Activated T-cell treated with anti-CD3 and anti-CD28 coated beads, Interleukin-2, amount 50 U/mL, for 1 hour (primary cell): Measurements from ENCODE around the gene WIPF3.

ENCODE experiments used
- DNase-seq: peaks from one replicate; pipeline ENCODE4 v3.0.0-alpha.2; 2020

The WIPF3 gene

DNA sequence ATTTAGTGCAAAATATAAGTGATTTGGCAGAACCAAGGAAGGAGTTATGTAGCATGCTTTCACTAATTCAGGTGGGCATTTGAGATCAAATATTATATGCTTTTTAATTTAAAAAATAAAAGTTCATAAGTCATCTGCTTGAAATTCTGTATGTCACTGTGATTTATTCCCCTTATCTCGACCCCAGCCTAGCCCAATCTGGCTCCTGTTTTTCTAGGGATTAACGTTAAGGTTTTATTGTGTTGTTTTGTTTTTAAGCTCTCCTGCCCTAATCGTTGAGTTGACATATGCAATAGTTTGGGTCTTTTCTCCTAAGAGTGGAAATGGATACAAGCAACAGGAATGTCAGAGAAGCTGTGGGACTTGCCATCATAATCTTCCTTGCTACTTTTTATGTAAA, 42.6 kb downstream of the WIPF3 start:
- DNase-seq: no peak

DNA sequence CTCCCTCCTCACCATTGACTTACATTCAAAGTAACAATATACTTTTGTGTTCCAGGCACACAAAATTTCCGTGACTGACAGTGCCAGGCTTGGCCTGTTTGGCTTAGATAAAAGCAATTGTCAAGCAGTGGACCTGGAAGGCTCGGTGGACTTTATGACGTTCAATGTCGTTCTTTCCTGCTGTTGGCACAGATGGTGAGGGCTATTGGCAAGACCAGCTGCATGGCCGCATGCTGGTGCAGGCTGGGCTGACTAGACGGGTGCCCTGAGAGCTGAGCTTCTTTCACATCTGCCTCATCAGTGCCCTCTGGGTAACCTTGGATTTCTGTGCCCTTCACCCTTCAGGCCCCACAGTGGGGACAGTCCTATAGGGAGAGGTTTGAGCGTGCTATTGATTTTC, 45.2 kb downstream of the WIPF3 start:
- DNase-seq: no peak

DNA sequence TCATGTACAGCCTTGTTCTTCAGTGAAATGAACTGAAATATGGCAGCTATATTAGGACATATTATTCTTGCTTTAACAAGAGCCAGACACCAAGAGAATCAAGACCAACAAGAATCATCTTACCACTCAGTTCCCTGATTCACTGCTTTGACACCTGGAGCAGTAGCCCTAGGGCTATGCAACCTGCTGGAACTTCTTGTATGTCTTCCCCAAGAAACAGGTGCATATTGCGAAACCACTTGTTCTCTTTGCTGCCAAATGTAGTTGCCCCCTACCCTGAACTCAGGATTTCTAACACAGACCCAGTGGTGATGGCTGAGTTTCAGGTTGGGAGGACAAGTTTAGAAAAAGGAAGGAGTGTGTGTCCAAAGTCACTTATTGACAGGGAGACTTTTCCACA, 46.1 kb downstream of the WIPF3 start:
- no peak for DNase-seq

DNA sequence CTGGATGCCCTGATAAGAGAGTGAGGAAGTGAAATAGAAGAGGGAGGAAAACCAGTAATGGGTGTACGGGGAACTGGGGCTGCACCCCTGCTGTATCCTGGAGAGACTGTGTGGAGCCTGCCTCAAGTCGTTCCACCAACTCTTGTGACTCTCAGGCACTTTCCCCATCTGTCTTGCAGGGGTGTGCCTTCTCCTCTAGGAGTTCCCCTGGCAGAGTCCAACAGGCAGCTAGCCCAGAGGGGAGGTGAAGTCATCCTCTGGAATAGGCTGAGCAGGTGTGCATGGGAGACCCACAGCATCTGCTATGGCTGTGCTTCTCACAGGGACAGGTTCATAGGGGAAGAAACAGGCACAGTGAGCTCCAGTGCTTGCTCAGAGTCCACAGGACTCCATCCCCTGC, 46.8 kb downstream of the WIPF3 start:
- no peak for DNase-seq

DNA sequence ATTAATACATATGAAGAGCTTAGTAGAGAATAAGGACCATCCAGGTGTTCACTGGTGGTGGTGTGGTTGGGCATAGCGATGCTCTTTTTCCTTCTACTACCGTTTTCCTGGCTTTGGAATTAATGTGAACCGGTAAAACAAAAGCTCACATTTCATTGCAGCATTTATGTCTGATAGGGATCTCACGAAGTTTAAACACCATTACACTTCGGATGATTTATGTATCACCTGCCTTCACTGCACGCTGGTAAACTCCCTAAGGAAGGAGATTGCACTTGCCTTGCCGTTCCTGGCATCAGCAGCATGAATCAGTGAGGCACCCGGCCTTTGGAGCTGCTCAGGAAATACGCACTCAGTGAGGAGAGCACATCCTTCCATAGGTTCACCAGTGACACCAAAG, 47.5 kb downstream of the WIPF3 start:
- DNase-seq: no peak

DNA sequence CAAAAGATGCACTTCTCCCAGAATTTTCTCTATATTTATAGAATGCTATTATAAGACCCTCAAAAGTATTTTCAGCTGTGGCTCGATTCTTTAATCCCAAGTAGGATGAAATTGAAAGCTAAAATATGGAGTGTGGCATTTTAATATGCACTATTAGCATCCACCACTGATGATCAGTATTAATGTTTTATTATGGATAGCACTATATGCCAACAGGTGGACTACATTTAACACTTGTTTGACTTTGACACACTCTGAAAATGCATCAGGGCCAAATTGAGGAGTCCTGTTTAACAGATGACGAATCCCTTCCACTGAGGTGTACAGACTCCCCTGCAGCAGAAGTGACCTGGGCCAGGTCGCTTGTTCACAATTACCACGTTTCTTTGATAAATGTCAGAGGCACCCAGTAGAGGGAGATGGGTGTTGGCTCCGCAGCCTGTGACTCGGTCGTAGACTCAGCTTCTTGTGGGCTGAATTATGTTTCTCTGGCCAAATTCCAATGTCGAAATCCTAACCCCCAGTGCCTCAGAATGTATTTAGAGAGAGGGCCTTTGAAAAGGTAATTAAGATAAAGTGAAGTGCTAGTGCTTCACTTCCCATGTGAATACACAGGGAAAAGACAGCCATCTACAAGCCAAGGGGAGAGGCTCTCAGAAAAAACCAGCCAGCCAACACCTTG, 48.1 kb downstream of the WIPF3 start:
- DNase-seq: no peak

DNA sequence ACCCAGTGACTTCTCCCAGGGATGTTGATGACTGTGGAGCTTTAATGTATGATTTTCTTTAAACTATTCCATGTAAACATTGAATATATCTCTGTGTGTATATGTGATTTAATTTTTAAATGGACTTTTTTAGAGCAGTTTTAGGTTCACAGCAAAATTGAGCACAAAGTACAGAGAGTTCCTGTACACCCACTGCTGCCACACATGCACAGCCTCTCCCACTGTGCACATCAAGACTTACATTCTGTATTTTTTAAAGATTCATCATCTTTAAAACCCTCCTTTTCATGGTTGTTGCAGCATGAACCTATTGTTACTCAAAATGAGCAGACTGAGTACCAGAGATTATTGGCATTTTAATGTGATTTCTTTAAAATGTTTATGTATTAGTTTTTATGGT, 51.3 kb downstream of the WIPF3 start:
- DNase-seq: no peak

DNA sequence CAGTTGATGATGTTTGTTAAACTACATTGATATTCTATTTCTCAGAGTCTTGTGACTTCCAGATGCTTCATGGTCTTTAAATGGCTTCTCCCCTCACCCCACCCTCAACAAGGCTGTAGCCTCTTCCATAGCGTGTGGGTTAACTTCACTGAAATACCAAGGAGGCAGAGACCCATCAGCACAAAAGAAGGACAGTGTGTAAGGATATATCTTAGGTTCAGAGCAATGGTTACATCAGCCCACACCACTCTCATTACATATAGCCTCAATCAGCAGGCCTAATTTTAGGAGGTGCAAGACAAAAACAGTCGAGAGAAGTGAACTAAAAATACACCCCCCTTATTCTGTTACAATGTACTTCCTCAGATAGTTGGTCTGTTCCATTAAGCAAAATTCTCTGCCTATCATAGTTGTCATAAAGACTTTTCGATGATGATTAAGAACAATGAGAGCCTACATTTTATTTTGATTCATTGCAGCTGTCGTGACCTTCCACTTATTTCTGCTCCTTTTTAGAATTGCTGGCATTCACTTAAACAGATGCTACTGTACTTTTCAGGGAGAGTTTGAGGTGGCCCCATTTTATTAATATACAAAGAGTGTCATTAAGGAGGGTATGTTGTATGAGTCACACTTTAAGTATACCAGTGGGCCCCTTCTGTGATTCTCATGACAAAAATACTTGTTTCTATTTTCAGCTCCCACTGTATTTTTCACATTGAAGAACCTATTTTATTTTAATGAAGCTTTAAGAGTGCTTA, 52.1 kb downstream of the WIPF3 start:
- DNase-seq: no peak

DNA sequence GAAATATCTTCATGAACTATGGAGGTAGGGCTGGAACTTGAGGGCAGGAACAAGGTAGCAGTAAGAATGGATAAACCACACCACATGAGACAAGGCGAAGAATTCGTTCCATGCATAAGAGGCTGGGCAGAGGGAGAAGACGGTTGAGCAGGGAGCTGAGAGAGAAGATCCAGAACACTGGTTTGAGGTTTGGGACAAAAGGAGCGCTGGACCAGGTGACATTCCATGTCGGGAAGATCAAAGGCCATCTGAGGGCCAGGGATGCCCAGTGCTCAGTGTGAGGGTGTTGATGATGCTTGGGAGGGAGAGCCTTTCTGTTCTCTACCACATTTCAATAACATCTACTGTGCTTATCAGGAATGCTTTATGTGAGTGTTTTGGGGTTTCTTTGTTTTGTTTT, 52.8 kb downstream of the WIPF3 start:
- DNase-seq: no peak

DNA sequence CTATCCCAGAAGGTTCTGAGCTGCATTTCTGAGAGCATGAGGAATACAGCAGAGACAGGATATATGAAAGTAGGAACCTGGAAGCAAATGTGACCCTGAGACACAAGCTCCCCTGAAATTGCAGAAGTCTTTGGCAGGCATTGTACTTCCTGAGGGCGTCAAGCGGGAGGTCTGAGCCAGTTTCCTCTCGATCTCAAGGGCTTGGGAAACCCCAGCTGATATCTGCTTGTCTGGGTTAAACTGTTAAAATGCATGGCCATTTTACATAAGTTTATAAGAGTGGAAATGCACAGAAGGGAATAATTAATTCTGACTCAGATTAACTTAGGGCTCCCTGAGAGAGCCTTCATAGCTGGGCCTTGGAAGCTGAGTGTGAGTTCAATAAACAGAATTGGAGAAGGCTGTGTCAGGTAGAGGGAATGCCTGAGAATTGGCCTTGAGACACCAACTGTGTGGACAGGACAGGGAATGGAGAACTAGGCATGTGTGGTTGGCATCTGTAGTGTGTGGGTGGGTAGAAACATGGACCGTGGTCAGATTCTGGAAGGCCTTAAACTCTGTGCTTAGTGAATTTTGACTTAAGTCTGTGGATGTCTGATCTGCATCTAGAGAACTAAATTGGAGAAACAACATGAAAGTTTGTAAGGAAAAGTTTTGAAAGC, 53.3 kb downstream of the WIPF3 start:
- no peak for DNase-seq

DNA sequence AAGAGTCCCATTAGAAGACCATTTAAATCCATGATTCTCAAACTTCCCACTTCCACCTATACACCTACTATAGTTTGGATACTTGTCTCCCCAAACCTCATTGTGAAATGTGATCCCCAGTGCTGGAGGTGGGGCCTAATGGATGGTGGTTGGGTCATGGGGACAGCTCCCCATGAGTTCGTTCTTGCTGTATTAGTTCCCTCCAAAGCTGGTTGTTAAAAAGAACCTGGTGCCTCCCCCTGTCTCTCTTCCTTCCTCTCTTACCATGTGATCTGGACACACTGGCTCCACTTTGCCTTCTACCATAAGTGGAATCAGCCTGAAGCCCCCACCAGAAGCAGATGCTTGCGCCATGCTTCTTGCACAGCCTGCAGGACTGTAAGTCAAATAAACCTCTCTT, 53.9 kb downstream of the WIPF3 start:
- no peak for DNase-seq

DNA sequence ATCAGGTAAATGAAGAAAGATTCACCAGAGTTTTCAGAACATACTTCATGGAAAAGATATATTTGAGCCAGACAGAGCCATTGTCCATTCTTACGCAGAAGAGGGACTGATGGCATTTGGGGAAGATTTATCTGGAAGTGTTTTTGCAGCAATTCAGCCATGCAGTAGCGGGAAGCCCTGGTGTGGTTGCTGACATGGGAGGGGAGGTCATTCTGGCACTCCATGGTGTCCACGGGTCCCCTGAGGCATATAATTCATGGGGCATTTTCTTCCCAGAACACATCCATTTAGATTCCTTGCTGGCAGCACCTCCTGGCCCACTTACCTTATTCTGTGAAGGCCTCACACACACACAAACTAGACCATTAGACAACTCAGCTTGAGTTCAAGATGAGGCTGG, 55.6 kb downstream of the WIPF3 start:
- no peak for DNase-seq

DNA sequence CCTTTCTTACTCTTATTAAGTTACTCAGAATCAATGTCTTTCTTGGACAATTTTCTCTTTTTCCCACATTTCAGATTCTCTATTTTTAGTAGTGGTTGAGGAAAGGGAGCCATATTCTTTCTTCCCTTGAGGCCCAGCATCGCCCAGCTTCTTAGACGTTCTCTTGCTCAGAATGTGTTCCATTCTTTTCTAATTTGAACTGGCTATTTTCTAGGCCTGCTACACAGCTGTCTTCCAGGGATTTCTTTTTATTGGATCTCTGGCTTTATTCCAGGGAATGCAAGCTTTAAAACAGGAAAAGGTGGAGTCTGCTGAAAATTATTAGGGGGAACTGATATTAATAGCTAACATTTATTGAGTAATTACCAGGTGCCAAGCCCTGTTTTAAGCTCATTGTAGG, 58.3 kb downstream of the WIPF3 start:
- no peak for DNase-seq

DNA sequence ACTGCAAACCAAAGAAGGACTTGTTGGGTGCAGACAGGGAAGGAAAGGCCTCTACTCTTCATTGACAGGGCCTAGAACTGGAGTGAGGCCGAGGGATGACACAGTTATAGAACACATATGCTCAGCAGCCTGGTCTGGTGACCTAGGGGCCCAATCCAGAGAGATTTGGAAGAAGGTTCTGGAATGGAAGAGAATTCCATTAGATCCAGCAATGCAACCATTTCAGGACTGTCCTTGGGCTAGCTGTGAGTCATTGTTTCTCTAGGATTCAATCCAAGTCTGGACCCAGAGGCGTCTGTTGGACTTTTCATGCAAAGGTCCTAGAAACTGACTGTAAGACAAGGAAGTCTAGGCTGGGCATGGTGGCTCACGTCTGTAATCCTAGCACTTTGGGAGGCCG, 59.2 kb downstream of the WIPF3 start:
- no peak for DNase-seq

DNA sequence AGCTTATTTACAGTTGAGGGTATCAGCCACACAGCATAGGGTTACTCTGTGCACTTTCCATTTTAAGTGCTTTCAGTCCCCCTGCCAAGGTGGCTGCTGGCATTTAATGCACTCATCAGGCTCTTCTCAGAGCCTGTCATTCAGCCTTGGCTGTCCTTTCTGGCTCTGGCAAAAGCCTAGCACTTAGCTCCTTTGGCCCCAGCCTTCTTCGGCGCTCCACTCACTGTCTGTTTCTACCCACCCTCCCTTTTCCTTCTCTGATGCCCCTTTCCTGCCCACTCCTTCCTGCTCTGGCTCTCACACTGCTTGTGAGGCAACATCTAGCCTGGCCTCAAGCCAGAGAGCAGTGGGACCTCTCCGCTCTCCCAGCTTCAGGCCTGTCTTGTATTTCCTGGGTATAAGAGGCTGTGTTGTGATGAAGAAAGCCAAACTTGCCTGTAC, 60.2 kb downstream of the WIPF3 start:
- DNase-seq: no peak

DNA sequence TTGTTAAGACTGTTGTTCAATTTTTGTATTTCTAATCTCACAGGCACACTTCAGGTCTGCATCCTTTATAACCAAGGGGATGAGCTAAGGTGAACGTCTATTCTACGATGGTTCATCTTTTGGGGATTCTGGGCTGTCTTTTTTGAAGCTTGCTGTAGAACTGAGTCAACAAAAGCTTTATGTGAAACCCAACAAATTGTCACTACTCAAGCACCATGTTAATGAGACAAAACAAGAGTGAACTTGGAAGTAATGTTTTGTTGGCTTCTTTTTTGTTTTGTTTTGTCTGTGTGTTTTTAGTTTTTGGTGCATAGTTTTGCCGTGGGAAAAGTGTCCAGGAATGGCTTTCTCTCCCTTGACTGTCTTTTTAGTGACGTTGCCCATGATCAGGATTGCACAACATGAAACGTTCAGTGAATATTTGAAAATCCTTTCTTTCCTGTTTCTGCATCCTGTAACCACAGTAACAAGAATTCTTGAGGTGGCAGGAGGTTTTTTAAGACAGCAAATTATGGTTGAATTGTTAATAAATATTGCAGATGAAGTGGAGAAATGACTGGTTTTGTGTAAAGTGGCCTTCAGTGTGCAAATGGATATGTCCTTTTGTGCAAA, 65.6 kb downstream of the WIPF3 start:
- no peak for DNase-seq

DNA sequence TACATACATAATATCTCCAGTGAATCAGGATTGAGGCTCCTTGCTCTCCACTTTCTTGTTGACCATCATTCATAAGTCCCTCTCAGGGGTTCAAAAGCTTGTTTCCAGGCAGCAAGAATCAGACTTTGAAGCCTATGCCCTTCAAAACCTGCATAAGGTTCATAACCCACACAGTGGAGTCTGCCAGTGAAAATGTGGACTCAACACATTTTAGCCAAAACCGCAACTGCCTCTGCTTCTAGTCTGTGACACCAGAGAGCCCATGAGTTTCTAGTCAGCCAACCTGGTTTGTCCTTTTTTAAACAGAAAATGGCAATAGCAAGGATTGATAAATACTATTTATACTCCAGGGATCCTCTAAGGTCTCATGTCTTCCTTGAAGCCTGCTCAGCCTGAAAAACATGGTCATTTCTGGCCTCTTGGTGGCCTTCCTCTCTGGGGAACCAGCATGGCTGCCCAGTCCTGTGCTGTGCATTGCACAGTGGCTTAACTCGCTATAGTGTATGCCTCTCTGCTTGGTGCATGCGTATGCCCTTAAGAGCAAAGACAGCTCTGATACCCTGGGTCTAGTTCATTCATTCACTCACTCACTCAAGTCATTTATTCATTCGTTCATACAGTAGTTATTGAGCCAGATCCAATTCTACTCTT, 67.5 kb downstream of the WIPF3 start:
- DNase-seq: no peak

DNA sequence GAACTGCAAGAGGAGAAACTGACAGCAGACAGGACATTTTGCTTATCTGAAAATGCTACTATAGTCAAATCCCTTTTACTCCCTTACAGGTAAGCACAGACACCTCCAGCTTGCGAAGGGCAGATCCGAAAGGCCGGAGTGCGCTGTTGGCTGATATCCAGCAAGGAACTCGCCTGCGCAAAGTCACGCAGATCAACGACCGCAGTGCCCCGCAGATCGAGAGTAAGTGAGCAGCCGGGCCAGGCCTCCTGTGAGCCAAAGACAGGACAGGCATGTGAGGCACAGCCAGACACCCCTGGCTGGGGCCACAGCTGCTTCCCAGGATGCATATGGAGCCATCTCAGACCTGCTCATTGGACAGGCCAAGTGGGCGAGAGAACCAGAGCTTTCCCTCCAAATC, 69.4 kb downstream of the WIPF3 start:
- DNase-seq: no peak

DNA sequence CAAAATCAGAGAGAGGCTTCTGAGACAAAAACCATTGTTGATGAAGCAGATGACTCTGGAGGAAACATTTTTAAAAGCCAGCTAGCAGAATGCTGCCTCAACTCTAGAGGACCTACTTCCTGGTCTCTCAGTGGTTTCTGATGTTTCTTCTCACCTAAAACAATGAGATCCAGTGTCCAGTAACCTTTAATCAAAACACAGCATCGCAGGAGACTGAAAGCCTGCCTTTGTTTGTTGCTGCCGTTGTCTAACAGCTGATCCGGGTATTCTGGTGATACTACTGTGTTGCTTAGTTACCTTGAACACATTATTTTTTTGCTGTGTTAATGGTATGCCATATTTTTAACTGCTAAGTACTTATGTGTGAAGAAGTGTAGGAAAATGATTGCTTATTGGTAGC, 70.9 kb downstream of the WIPF3 start:
- no peak for DNase-seq

DNA sequence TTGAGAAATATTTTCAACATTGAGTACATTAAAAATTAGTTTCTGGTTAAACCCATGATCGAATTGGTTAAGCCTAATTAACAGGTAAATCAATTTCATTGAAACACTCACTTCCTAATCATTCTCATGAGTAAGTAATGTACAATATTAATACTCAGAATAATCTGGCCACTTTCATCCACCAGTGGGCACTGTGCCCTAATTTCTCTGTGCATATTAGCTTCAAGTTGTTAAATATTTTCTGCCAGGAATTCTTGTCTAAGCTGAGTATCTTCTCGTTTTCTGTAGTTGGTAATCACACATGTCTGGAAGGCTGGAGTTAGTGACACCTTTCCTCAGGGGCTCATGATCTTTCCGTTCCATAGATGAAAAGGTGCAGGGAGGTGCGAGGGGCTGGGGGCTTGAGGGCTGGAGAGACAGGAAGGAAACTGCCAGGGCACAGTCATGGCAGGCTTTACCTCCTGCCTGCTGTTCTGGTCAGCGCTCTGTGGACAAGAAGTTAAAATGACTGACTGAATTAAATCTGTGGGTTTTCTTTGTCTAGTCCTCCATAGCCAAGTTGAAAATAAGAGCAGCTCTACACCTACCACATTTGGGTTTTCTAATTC, 71.9 kb downstream of the WIPF3 start:
- DNase-seq: peak; percentile 21

DNA sequence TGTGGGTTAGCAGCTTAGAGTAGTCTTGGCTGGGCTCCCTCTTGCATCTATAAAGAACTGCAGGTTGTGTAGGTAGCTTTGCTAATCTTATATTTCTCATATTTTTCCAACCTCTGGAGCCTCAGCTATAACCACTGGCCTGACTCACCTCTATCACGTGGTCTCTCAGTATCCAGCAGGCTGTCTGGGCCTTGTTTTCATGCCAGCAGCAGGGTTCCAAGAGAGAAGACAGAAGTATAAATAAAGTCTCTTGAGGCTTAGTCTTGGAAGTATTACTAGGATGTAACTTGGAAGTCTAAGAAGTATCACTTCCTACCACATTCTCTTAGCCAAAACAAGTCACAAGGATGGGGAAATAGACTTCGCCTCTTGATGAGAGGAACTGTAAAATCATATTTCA, 73.3 kb downstream of the WIPF3 start:
- DNase-seq: no peak

DNA sequence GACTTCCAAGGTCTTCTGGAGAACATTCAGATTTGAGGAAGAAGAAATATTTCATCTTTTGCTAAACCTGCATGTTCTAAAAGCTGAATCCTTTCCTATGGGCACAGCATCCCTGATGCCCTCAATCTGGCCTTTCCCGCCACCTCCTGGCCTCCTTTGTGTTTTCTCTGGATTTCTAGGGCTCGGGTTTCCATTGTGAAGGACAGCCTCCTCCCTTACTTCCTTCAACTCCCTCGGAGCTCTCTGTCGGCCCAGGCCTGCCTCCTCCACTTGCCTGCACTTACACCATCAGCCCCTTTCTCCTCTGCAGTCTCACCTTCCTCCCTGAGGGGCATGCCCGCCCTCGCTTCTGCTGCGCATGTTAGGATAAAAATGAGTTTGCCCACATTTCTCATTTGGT, 75.4 kb downstream of the WIPF3 start:
- DNase-seq: no peak

DNA sequence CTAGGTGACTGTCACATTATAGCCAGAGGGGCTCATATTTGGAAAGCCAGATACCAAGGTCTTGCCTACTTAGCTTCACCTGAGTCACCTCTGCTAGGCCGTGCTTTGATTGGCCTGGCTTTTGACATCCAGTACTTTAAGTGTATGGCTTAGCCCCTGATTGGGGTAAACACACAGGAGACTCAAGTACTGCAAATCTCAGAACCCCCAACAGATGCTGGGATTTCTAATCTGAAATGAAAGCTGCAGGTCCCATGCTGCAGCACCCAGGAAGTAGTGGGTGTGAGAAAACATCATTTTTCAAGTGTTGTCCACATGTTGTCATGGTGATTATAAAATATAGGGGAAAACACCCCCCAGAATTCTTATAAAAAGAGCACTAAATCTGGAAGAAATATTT, 76.2 kb downstream of the WIPF3 start:
- DNase-seq: no peak
